Tibial nerve (tissue), 4 donors: Measurements from ENCODE around the gene CIITA.

Experiments
- EP300 ChIP-seq, 2 donors: sonication (generic); formaldehyde crosslinking; IDR thresholded peaks; one replicate each; pipeline ENCODE4 v1.6.1; 2017; ENCODE audit warnings: antibody characterized with exemption in 2 of 2, mild to moderate bottlenecking in 1 of 2
- POLR2A ChIP-seq, 2 donors: fragments of 450-650 bp; IDR thresholded peaks; one replicate each; pipeline ENCODE4 v1.6.1; 2017; ENCODE audit warnings: antibody characterized with exemption in 2 of 2, mild to moderate bottlenecking in 2 of 2, moderate library complexity in 2 of 2
- TF ChIP-seq, protein P1 (sequence below), 5 experiments: fragments of 200-600 bp in 3 of 5; fragments of 450-650 bp in 2 of 5; sonication (generic) in 3 of 5; IDR thresholded peaks; one replicate each; pipeline ENCODE4 v1.5.1; 2016 to 2019; ENCODE audit warnings: antibody characterized with exemption in 5 of 5, mild to moderate bottlenecking in 3 of 5, moderate library complexity in 2 of 5

DNA sequence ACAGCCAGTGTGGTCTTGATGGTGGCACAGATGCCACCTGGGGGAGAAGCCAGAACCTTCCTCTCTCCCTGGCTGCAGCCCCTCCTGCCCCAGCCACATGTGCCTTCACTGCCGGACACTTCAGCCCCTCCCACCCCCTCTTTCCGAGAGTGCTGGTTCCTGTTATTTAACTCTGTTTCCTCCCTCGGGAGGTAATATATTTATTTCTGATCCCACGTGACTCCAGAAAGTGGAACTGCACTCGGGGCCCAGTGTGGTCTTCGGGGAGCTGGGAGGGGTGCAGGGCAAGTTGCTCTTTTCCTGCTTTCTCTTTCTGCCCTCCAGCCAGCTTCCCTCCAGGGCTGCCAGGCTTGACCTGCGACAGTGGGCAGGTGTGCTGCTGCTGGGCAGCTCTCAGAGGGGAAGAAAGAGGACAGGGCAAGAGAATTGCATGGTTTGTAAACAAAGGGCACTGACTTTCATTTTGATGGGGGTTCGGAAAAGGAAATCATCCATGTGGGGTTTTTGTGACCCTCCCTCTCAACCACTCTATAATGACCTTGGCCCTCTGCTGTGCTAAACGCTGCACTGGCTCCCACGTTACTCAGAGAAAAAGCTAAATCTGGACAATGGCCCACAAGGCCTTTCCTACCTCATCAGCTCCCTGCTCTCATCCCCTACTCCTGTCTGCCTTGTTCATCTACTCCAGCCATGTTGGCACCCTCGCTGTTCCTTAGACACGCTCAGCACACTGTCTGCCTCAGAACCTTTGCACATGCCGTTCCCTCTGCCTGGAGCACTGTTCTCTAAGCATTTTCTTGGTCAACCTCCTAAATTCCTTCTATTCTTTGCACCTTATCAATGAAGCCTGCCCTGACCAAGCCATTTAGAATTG is 8.2 kb upstream of the CIITA start:
- TF ChIP-seq, protein P1, sequence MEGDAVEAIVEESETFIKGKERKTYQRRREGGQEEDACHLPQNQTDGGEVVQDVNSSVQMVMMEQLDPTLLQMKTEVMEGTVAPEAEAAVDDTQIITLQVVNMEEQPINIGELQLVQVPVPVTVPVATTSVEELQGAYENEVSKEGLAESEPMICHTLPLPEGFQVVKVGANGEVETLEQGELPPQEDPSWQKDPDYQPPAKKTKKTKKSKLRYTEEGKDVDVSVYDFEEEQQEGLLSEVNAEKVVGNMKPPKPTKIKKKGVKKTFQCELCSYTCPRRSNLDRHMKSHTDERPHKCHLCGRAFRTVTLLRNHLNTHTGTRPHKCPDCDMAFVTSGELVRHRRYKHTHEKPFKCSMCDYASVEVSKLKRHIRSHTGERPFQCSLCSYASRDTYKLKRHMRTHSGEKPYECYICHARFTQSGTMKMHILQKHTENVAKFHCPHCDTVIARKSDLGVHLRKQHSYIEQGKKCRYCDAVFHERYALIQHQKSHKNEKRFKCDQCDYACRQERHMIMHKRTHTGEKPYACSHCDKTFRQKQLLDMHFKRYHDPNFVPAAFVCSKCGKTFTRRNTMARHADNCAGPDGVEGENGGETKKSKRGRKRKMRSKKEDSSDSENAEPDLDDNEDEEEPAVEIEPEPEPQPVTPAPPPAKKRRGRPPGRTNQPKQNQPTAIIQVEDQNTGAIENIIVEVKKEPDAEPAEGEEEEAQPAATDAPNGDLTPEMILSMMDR (IDR thresholded peaks at IDR 0.05): no peak
- TF ChIP-seq POLR2A (IDR thresholded peaks at IDR 0.05) (peak in 1 of 2 donors; percentile 55), EP300 (IDR thresholded peaks at IDR 0.05) (peak in 1 of 2 donors; percentile 68)
